Thymus (tissue), 11 donors: Measurements from ENCODE around the gene NPR3. TPM values are rescaled to one million over a fixed set of nuclear protein-coding genes. Genes with fewer than 3 reads are reported as not detected.

Experiments
- DNase-seq, 9 donors: peaks; one replicate each; pipeline ENCODE4 v3.0.0-alpha.2; 2013; ENCODE audit warnings: low spot score in 9 of 9, low read depth in 6 of 9, missing footprints in 1 of 9
- H3K27ac ChIP-seq, 2 donors: one replicate each; pipeline ENCODE4 v1.5.1; 2013; ENCODE audit warnings: control low read depth in 1 of 2, low read depth in 1 of 2, low read length in 1 of 2, mild to moderate bottlenecking in 1 of 2, moderate library complexity in 1 of 2
- H3K27me3 ChIP-seq, 2 donors: one replicate each; pipeline ENCODE4 v1.5.1; 2013; ENCODE audit warnings: low read length in 1 of 2; ENCODE audit not compliant: control insufficient read depth in 2 of 2, insufficient read depth in 1 of 2
- H3K36me3 ChIP-seq, 2 donors: one replicate each; pipeline ENCODE4 v1.5.1; 2013; ENCODE audit warnings: low read length in 1 of 2, mild to moderate bottlenecking in 1 of 2, moderate library complexity in 1 of 2; ENCODE audit not compliant: control insufficient read depth in 2 of 2, insufficient read depth in 2 of 2
- H3K4me1 ChIP-seq, 2 donors: one replicate each; pipeline ENCODE4 v1.5.1; 2013; ENCODE audit warnings: low read length in 2 of 2; ENCODE audit not compliant: control insufficient read depth in 2 of 2, insufficient read depth in 2 of 2
- H3K4me3 ChIP-seq, 2 donors: one replicate each; pipeline ENCODE4 v1.5.1; 2013; ENCODE audit warnings: low read length in 2 of 2, control low read depth in 1 of 2, mild to moderate bottlenecking in 1 of 2
- H3K9me3 ChIP-seq, 2 donors: one replicate each; pipeline ENCODE4 v1.5.1; 2013; ENCODE audit warnings: low read length in 1 of 2, mild to moderate bottlenecking in 1 of 2; ENCODE audit not compliant: control insufficient read depth in 2 of 2, insufficient read depth in 1 of 2
- WGBS: extraction: QIAGEN DNeasy Blood & Tissue Kit; methylation state at CpG from one replicate; pipeline ENCODE4 v1.1.7; 2013; 5-methylcytosine and 5-hydroxymethylcytosine counted together
- polyA plus RNA-seq: library from polyadenylated mRNA; stranded (reverse); fragments of 200-250 nt; gene quantifications from one replicate; pipeline ENCODE4 v1.2.3, GENCODE V29; 2013
- total RNA-seq: library from RNA; stranded (reverse); fragments of 120-200 nt; gene quantifications from one replicate; pipeline ENCODE4 v1.2.4, GENCODE V29; 2013
- donor health status: healthy.

The NPR3 gene
- total and polyA plus RNA-seq, 2 donors, result 1.9 to 4.9 TPM

DNA sequence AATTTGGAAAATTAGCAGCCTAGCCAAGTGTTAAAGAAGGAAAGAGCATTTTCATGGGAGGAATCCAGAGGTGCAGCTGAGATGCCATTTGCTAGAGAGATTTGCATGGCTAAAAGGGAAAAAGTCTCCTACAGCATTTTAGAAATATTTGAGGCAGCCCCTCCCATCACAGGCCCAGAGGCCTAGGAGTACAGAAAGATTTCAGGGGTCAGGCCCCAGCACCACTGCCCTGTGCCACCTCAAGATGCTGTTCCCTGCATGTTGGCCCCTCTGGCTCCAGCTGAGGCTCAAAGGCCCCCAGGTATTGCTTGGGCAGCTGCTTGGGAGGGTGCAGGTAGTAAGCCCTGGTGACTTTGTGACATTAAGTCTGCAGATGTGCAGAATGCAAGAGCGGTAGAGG, 26.9 kb upstream of the NPR3 start:
- 98% methylated on average over 1 of the region's 1 CpG for WGBS
- H3K27me3 ChIP-seq, result no peaks in the 10 kb centered on the region
- H3K36me3 ChIP-seq, result no peaks in the 10 kb centered on the region
- no peak overlapping the region for H3K4me3 ChIP-seq
- peaks cover 0 to 6% of the 10 kb centered on the region in 2 donors for H3K9me3 ChIP-seq
- no peak overlapping the region for H3K27ac ChIP-seq
- no peaks in the 10 kb centered on the region for H3K4me1 ChIP-seq
- no peak for DNase-seq

DNA sequence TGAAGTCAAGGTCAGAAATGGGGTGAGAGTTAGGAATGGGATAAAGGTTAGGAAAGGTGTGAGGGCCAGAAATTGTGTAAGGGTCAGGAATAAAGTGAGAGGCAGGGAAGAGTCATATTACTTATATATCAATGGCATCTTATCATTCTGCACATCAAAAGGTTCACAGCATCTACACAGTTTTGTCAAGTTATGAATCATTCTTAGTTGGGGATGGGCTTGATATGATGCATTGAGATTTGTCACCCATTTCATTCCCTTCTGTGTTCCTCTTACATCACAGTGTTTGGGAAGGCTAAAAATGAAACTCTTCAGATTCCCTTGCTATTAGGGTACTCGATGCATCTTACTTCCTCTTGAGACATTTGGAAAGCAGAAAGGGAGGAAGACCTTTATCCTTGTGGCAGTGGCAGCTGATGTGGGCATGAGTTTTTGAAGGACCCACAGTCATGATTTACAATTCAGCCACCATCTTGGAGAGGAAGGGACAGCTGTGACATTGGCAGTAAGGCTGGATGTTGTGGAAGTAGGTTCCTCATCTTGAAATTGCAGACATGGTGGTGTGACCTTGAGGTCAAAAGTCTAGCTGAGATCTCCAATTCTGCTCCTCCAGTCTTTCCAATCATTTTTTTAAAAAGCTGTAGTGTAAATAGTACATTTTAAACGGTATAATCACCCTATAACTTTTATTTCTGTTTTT, 24.2 kb upstream of the NPR3 start:
- H3K36me3 ChIP-seq, result no peaks in the 10 kb centered on the region
- WGBS, result 78% methylated on average over 2 of the region's 2 CpGs
- no peak overlapping the region for H3K4me3 ChIP-seq
- DNase-seq, result no peak
- no peaks in the 10 kb centered on the region for H3K27me3 ChIP-seq
- H3K9me3 ChIP-seq, result peaks cover 0 to 6% of the 10 kb centered on the region in 2 donors
- no peaks in the 10 kb centered on the region for H3K4me1 ChIP-seq
- H3K27ac ChIP-seq, result no peak overlapping the region

DNA sequence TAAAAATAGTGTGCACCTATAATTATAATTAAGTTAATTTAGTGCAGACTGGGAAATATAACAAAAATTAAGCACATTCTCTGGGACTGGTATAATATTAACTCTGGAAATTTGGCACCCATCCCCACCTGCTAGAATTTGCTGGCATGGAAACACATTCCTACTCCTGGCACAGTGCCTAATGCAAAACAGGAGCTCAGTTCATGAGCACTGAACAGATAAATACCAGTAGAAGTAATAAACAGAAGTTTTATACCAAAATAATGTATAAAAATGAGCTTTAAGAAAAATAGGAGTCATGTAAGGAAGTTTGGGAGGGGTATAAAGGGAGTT, 23.7 kb upstream of the NPR3 start:
- DNase-seq, result no peak
- H3K36me3 ChIP-seq, result no peaks in the 10 kb centered on the region
- peaks cover 0 to 6% of the 10 kb centered on the region in 2 donors for H3K9me3 ChIP-seq
- H3K4me3 ChIP-seq, result no peak overlapping the region
- no peaks in the 10 kb centered on the region for H3K4me1 ChIP-seq
- no peaks in the 10 kb centered on the region for H3K27me3 ChIP-seq
- H3K27ac ChIP-seq, result no peak overlapping the region

DNA sequence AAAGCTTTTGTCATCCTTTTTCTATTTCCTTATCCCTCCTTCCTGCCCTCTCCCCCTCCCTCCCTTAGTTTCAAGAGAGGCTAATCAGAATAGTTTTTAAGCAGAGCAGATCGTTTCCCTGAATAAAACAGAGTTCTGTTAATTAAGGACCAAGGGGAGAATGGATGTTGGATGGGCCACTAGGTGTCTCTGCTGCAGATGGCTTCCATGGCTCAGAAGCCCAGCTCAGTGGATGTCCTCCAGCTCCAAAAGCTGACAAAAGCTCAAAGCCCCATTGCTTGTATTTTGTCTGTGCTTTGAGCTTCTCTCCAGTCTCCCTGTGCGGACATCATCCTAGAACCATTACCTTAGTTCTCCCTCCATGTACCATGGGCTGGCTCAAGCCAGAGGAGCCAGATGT, 21.0 kb upstream of the NPR3 start:
- Histone ChIP-seq H3K9me3 (no peaks in the 10 kb centered on the region), H3K4me3 (no peak overlapping the region), H3K36me3 (no peaks in the 10 kb centered on the region), H3K4me1 (no peaks in the 10 kb centered on the region), H3K27me3 (no peaks in the 10 kb centered on the region), H3K27ac (no peak overlapping the region)
- DNase-seq, result no peak
- 79% methylated on average over 2 of the region's 2 CpGs for WGBS

DNA sequence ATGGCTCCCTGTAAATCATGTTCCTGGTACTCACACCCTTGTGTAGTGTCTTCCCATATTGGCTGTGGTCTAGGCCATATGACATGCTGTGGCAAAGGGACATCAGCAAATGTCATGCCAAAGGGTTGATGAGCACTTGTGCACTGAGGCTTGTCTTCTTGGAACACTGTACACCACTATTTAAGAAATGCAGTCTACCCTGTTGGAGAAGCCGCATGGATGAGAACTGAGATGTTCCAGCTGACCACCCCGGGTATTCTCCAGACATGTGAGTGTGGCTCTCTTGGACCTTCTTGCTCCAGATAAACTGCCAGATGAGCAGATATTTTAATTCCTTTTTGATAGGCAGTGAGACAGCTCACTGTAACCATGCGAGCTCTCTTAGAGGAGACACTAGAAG, 20.5 kb upstream of the NPR3 start:
- H3K9me3 ChIP-seq, result no peaks in the 10 kb centered on the region
- no peaks in the 10 kb centered on the region for H3K27me3 ChIP-seq
- no peak for DNase-seq
- no peaks in the 10 kb centered on the region for H3K36me3 ChIP-seq
- H3K27ac ChIP-seq, result no peak overlapping the region
- no peaks in the 10 kb centered on the region for H3K4me1 ChIP-seq
- 81% methylated on average over 3 of the region's 3 CpGs for WGBS
- no peak overlapping the region for H3K4me3 ChIP-seq

DNA sequence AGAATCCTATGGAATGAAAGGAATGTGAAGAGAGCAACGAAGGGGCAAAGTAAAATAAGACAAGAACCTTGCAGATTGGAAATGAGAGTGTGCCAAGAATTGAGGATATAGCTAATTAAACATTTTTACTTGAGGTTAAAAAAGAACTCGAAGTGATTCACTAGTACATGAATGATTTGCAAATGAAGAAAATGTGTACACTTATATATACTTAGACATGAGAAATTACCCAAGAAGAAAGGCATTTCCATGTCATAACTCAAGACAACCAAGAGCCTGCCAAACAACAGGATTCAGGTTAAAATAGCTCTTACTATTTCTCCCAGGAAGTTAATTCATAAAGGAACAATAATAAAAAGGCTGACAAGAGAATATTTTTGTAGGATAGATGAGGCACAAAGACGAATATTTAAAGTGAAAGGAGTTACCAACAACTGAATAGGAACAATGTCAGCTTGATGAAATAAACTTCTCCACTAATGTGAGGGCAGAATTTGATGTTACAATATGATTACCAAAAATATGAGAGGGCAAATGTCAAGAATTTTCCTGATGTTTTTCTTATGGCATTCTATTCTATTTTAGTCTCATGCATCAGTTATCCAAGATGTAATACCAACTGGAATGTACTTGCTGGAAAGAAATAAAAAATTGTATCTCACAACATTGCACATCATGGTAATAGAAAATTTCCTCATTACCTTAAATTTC, 18.9 kb upstream of the NPR3 start:
- Histone ChIP-seq H3K4me1 (no peaks in the 10 kb centered on the region), H3K27ac (no peak overlapping the region), H3K27me3 (no peaks in the 10 kb centered on the region), H3K36me3 (no peaks in the 10 kb centered on the region), H3K4me3 (no peak overlapping the region), H3K9me3 (no peaks in the 10 kb centered on the region)
- no peak for DNase-seq
- 88% methylated on average over 3 of the region's 3 CpGs for WGBS

DNA sequence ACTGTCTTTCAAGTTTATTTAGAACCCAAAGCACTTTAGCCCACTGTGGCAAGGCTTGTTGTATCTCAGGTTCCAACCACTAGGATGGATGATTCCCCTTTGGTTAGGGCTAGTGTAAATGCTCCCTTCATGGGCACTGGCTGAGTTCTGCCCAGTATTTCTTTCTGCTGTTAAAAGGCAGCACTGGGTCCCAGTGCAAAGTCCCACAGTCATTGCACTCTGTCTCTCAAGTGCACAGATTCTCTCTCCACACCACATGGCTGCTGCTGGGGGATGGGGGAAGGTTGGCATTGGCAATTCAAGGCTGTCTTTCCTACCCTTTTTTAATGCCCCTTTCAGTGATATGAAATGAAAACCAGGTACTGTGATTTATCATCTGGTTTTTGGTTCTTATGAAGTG, 7.2 kb upstream of the NPR3 start:
- DNase-seq, result no peak
- Histone ChIP-seq H3K36me3 (no peaks in the 10 kb centered on the region), H3K4me1 (no peaks in the 10 kb centered on the region), H3K9me3 (no peaks in the 10 kb centered on the region), H3K27me3 (peaks cover 5 to 11% of the 10 kb centered on the region in 2 donors), H3K4me3 (no peak overlapping the region), H3K27ac (no peak overlapping the region)

DNA sequence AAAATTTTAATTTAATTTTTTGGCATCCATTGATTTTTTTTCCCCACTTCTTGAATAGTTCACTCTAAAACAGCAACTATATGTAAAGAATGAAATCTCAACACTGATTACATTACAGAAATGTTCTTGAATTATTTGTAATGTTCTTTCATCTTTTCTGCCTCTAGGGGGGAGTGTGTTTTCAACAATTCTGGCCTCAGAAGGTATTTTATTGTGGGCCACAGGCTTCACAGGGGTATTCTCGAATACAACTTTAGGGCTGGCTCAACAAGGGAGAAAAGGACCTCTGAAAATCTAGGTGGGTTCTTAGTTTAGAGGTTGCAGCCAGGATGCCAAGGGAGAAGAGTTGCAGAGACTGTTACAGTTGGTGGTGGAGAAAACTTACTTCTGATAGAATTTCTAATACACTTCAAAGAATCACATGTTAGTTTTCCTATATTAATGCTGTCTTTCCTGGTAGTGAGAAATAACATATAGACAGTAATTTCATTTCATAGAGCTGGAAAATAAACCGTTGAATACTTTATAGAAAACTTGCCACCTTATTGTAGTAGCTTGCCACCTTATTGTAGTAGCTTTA, 3.6 kb upstream of the NPR3 start:
- no peak overlapping the region for H3K4me3 ChIP-seq
- no peaks in the 10 kb centered on the region for H3K36me3 ChIP-seq
- peaks cover 0 to 2% of the 10 kb centered on the region in 2 donors for H3K9me3 ChIP-seq
- no peak overlapping the region for H3K27ac ChIP-seq
- DNase-seq, result peak in 1 of 9 donors; percentile 28
- H3K4me1 ChIP-seq, result peaks cover 0 to 15% of the 10 kb centered on the region in 2 donors
- WGBS, result 26% methylated on average over 2 of the region's 2 CpGs
- peaks cover 38 to 47% of the 10 kb centered on the region in 2 donors for H3K27me3 ChIP-seq

DNA sequence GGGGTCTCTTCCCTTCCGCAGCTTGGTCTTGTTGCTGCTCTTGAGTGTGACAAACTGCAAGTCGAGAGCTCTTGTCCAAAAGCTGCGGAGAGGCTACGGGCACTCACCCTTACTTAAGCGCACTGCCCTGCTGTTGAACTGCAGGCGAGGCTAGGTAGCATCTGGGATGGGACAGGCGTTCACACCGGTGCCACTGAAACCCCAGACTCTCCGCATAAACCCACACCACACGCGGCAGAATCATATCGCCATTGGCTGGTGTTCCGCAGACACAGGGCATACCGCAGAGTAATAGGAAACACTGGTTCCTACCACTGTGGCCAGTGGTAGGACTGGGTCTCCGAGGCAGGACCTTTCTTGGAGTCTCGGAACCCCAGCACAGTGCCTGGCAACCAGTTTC, 2.2 kb upstream of the NPR3 start:
- Histone ChIP-seq H3K27ac (no peak overlapping the region), H3K36me3 (no peaks in the 10 kb centered on the region), H3K27me3 (peaks cover 53 to 61% of the 10 kb centered on the region in 2 donors), H3K9me3 (peaks cover 0 to 2% of the 10 kb centered on the region in 2 donors), H3K4me3 (no peak overlapping the region), H3K4me1 (peaks cover 0 to 24% of the 10 kb centered on the region in 2 donors)
- 6% methylated on average over 16 of the region's 16 CpGs for WGBS
- peak in 1 of 9 donors; percentile 6 for DNase-seq
